KMS-11 (cell line): ENCODE measurements around the gene RPS6KA3.

Experiments
- H2AFZ ChIP-seq: fragments of 200-600 bp; sonication (generic); 2 replicates; pipeline ENCODE4 v1.6.1; 2016; ENCODE audit warnings: antibody characterized with exemption, mixed run types, low read depth
- H3K27ac ChIP-seq: fragments of 200-600 bp; sonication (generic); 2 replicates; pipeline ENCODE4 v1.6.1; 2016; ENCODE audit warnings: mild to moderate bottlenecking, mixed run types
- H3K27me3 ChIP-seq: fragments of 200-600 bp; sonication (generic); 2 replicates; pipeline ENCODE4 v1.6.1; 2017; ENCODE audit warnings: mild to moderate bottlenecking, low read depth, mixed run types, moderate library complexity; ENCODE audit not compliant: insufficient read depth
- H3K36me3 ChIP-seq: fragments of 200-600 bp; sonication (generic); 2 replicates; pipeline ENCODE4 v1.6.1; 2017; ENCODE audit warnings: mild to moderate bottlenecking, mixed run types; ENCODE audit not compliant: insufficient read depth
- H3K4me1 ChIP-seq: fragments of 200-600 bp; sonication (generic); 2 replicates; pipeline ENCODE4 v1.6.1; 2016; ENCODE audit warnings: mild to moderate bottlenecking, low read depth, mixed run types; ENCODE audit not compliant: poor library complexity, severe bottlenecking
- H3K4me2 ChIP-seq: fragments of 200-600 bp; sonication (generic); 2 replicates; pipeline ENCODE4 v1.7.0; 2016; ENCODE audit warnings: mild to moderate bottlenecking, mixed run types
- H3K4me3 ChIP-seq: fragments of 200-600 bp; sonication (generic); IDR thresholded peaks from 2 replicates; pipeline ENCODE4 v1.6.1; 2017; ENCODE audit warnings: low read depth, low read length, mixed read lengths; ENCODE audit not compliant: insufficient read depth
- H3K79me2 ChIP-seq: fragments of 200-600 bp; sonication (generic); 2 replicates; pipeline ENCODE4 v1.6.1; 2016; ENCODE audit warnings: low read depth, mixed run types; ENCODE audit not compliant: insufficient read depth
- H3K9ac ChIP-seq: fragments of 200-600 bp; sonication (generic); 2 replicates; pipeline ENCODE4 v1.6.1; 2016; ENCODE audit warnings: mild to moderate bottlenecking, mixed run types
- H4K20me1 ChIP-seq: fragments of 200-600 bp; sonication (generic); 2 replicates; pipeline ENCODE4 v1.6.1; 2016; ENCODE audit warnings: mild to moderate bottlenecking, mixed run types; ENCODE audit not compliant: insufficient read depth
- TF ChIP-seq, protein P1 (sequence below): fragments of 200-600 bp; sonication (generic); conservative IDR thresholded peaks from 2 replicates; pipeline ENCODE4 v1.6.1; 2017; ENCODE audit warnings: low read depth, mild to moderate bottlenecking, antibody characterized with exemption, low read length, moderate library complexity, mixed read lengths

The RPS6KA3 gene

DNA sequence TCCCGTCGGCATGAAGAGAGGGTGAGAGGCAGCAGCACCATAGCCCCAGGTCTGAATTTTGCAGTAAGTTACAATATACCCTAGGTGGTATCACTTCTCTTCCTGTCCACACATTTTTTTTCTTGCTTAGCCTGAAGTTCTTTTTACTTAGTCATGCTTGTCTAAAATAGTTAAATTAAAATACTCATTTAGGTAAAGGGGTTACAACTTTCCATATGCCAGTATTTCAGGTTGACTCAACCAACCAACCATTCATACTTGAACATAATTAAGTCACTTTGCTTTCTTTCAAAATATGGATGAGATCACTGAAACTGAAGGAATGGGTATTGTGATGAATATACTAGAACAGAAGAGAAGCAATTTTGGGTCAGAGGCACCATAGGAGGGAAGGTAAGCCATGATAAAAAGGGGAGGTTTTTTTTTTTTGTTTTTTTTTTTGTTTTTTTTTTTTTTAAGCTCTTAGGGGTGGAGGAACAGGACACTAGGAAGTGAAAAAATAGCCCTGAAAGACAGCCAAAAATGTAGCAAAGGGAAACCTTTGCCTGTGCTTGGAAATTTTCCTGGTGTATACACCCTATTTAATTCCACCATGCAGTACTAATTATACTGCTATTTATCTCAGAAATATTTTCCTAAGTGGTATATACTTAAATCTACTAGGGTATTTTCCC lies 41.8 kb downstream of the RPS6KA3 start:
- Histone ChIP-seq H3K79me2 (no peaks in the 10 kb centered on the region; the same call in 1 of the 2 replicates), H3K4me3 (no peak overlapping the region), H4K20me1 (no peaks in the 10 kb centered on the region), H3K27ac (no peak overlapping the region), H3K27me3 (no peaks in the 10 kb centered on the region), H2AFZ (no peak overlapping the region), H3K36me3 (no peaks in the 10 kb centered on the region), H3K4me2 (no peak overlapping the region), H3K9ac (no peak overlapping the region), H3K4me1 (no peaks in the 10 kb centered on the region)
- TF ChIP-seq, protein P1, sequence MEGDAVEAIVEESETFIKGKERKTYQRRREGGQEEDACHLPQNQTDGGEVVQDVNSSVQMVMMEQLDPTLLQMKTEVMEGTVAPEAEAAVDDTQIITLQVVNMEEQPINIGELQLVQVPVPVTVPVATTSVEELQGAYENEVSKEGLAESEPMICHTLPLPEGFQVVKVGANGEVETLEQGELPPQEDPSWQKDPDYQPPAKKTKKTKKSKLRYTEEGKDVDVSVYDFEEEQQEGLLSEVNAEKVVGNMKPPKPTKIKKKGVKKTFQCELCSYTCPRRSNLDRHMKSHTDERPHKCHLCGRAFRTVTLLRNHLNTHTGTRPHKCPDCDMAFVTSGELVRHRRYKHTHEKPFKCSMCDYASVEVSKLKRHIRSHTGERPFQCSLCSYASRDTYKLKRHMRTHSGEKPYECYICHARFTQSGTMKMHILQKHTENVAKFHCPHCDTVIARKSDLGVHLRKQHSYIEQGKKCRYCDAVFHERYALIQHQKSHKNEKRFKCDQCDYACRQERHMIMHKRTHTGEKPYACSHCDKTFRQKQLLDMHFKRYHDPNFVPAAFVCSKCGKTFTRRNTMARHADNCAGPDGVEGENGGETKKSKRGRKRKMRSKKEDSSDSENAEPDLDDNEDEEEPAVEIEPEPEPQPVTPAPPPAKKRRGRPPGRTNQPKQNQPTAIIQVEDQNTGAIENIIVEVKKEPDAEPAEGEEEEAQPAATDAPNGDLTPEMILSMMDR, result no peak

DNA sequence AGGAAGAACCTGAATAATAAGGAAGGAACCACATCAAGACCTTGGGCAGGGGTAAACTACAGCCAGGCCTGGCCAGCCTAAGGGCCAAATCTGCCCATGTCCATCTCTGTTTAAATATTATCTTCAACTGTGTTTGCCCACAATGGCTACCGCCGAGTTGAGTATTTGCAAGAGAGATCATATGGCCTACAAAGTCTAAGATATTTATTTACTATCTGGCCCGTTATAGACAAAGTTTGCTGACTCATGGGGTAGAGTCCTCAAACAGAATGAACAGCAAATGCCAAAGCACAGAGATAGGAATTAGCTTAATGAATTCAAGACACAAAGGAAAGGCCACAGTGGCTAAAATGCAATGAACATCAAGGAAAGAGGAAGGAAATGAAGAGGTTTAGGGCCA lies 44.8 kb downstream of the RPS6KA3 start:
- H3K4me3 ChIP-seq, result no peak overlapping the region
- H3K27ac ChIP-seq, result no peak overlapping the region
- TF ChIP-seq, protein P1, result no peak
- no peaks in the 10 kb centered on the region for H3K27me3 ChIP-seq
- no peak overlapping the region for H2AFZ ChIP-seq
- no peaks in the 10 kb centered on the region for H3K36me3 ChIP-seq
- H3K4me2 ChIP-seq, result no peak overlapping the region
- no peaks in the 10 kb centered on the region; the same call in 1 of the 2 replicates for H3K79me2 ChIP-seq
- no peaks in the 10 kb centered on the region for H3K4me1 ChIP-seq
- no peaks in the 10 kb centered on the region for H4K20me1 ChIP-seq
- H3K9ac ChIP-seq, result no peak overlapping the region

DNA sequence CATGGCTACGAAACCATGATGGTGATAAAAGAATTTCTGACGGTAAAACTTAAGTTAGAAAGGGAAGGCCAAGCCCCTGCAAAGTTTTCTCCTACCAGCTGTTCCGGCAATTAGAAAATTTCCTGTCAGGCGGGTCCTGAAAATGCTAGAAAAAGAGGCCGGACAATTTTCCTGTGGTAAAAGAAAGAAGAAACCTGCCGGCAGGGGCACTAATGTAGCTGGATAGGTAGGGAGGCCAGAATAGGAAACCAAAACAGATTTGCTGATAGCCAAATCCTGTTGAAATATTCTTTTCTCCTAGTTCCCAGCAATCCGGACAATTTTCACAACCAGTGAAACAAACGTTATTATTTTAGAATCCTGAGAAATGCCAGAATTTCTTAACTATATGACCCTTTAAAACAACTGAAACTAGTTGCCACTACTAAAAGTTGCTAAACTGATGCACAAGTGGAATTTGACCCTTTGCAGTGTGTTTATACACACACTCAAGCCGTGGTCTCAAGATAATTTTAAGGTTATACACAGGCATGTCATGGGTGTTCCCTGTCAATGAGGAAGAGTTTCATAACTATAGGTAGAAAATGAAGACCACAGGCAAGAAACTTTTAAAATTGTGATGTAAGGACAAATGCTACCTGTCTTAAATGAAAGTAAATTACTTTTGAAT lies 47.7 kb downstream of the RPS6KA3 start:
- Histone ChIP-seq H3K79me2 (no peaks in the 10 kb centered on the region; the same call in 1 of the 2 replicates), H3K4me2 (no peak overlapping the region), H3K4me3 (no peak overlapping the region), H3K4me1 (no peaks in the 10 kb centered on the region), H3K9ac (no peak overlapping the region), H3K27ac (no peak overlapping the region), H3K36me3 (no peaks in the 10 kb centered on the region), H3K27me3 (no peaks in the 10 kb centered on the region), H4K20me1 (no peaks in the 10 kb centered on the region), H2AFZ (no peak overlapping the region)
- TF ChIP-seq, protein P1, result no peak

DNA sequence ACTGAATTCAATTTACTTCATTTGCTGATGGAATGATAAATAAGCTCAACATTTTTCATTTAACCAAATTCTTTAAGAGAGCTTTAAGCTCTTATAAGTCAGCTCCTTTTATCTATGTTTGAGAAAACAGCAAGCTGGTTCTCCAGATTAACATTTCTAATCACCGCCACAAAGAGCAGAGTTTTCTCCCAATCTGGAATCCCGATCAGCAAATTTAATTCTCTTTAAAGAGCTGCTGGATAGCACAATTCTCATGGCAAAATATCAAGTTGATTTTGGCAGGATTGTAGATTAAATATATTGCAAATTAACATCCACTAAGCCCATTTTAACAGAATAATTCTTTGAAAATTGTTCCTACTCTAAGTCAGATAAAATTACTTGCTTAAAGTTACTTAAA lies 48.8 kb downstream of the RPS6KA3 start:
- H3K27ac ChIP-seq, result no peak overlapping the region
- H3K9ac ChIP-seq, result no peak overlapping the region
- H4K20me1 ChIP-seq, result no peaks in the 10 kb centered on the region
- no peaks in the 10 kb centered on the region for H3K27me3 ChIP-seq
- H3K79me2 ChIP-seq, result no peaks in the 10 kb centered on the region; the same call in 1 of the 2 replicates
- no peaks in the 10 kb centered on the region for H3K4me1 ChIP-seq
- H3K36me3 ChIP-seq, result no peaks in the 10 kb centered on the region
- H2AFZ ChIP-seq, result no peak overlapping the region
- TF ChIP-seq, protein P1, result no peak
- no peak overlapping the region for H3K4me3 ChIP-seq
- no peak overlapping the region for H3K4me2 ChIP-seq
